ENCODE measurements around the gene LRRC75B.
"Not testable (repeated sequence)": the region's sequence is repeated elsewhere in the genome, so short reads cannot be mapped to it uniquely, and the experiment has no call there.

LRRC75B gene

DNA sequence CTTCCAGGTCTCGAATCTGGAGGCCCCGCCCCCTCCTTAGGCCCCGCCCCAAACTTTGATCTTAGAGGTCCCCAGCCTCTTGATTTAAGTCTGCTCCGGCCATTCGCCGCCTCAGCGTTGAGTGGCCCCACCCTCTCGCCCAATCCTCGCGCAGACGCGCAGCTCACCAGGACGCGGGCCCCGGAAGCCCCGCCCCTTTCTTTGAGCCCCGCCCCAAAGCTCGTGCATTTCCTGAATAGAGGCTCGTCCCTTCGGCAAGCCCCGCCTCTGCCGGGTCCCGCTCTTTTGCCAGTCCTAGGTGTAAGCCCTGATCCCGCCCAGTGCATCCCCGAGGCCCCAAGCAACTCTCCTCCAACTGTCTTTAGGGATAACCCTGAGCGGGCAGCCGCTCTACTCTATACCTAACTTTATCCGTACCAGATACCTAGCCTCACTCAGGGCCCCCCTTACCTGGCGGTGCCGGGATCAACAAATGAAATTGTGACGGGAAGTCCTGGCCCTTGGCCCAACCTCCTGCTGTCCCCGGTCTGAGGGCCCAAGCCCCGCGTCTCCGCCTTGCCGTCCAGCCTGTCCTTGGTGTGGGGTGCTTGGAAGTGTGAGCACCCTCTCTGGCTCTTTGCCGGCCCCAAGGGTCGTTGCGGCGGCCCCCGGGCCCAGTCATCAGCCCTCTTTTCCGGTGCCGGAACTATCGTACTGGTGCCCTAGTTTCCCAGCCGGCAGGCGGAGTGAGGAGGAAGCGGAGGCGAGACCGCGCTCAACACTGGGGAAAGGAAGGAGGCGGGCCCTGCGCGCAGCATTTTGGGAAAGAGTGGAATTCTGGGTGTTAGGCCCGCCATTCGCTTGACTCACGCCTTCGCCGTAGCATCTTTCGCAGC lies 37.5 kb downstream of the LRRC75B start, which contains the start of gene SNRPD3:
SNRPD3 (plus strand) TSS at position 835 of the 875 bp plus-strand sequence. CDS start 1,676 bp downstream, outside the sequence.
- DNase-seq (ENCODE audit: low read depth in 1 of 2, low spot score in 1 of 2), result peak; percentile 99 to 100

DNA sequence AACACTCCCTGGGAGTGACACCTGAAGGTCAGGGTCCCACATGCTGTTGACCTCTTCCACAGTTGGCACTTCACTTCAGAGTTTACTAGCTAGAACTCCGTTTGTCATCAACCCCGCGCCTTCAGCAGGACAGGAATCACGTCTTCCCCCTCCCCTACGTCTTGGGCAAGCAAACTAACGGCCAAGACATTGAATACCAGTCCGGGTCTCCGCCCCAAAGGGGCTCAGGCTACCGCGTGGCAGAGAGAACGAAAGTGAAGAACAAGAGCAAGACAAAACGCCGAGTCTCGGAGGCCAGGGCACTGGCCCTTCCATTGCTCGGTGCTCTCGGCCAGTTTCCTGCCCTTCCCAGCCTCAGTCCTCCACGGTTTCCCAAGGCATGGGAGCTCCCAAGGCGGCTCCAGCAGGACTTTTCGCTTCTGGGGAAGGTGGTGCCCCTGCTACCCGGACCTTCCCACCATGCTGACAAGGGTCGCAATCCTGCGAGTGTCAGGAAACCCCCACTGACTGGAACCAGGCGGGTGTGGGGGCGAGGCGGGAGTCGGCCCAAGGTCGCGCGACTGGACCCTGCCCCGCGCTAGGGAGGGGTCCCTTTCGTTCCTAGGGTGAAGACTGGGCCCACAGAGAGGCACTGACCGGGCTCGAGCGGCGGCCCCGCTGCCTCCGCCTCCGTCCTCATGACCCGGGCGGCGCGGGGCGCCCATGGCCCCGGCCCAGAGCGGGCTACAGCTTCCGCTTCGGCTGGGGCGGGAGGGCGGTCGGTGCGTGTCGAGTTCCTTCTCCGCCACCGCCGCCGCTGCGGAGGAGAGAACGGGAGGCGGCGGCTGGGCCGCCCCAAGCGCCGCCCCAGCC lies 38.3 kb downstream of the LRRC75B start, which contains the start of gene GUCD1:
GUCD1 (minus strand) TSS at position 826 of the 852 bp plus-strand sequence; CDS start at position 679, 147 bp downstream.
- DNase-seq (ENCODE audit: low read depth in 1 of 2, low spot score in 1 of 2), result no peak

DNA sequence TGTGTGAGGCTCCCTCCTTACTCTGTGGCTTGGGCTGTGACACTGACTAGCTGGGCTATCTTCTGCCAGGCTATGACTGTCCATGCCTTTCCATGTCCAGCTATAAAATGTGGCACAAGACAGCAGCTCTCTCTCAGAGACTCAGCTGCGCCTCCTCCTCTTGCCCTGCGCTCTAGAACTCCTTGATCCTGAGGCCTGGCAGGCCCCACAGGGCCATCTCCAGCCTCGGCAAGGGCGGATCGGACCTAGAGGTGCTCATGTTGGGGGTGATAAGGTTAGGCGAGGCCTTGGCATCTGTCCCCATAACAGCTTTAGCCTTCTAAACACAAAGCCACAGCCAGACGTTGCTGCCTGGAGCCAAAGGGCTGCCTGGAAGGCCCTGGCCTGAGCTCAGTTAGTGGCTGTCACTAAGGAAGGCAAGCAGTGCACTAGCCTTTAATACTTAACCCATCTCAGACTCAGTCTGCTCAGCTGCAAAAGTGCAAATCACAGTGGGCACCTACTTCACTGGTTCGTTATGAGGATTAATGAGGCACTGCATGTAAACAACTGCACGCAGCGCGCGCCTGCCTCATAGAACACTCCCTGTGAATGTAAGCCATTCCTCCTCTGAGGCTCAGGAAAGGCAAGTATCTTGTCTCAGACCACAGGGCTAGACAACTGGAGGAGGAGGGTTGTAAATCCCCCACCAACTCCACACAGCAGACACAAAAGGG lies 39.1 kb downstream of the LRRC75B start:
- no peak for DNase-seq (ENCODE audit: low read depth in 1 of 2, low spot score in 1 of 2)

- DNase-seq (ENCODE audit: low read depth in 1 of 2, low spot score in 1 of 2), result not testable (repeated sequence)
Measured at GRCh38 chr22:24552503-24553286, 40.2 kb downstream of the LRRC75B start.

GRCh38 chr22:24550902-24551435 lies 41.9 kb downstream of the LRRC75B start:
- DNase-seq (ENCODE audit: low read depth in 1 of 2, low spot score in 1 of 2), result no peak

GRCh38 chr22:24550028-24550901 lies 42.6 kb downstream of the LRRC75B start:
- no peak for DNase-seq (ENCODE audit: low read depth in 1 of 2, low spot score in 1 of 2)

DNA sequence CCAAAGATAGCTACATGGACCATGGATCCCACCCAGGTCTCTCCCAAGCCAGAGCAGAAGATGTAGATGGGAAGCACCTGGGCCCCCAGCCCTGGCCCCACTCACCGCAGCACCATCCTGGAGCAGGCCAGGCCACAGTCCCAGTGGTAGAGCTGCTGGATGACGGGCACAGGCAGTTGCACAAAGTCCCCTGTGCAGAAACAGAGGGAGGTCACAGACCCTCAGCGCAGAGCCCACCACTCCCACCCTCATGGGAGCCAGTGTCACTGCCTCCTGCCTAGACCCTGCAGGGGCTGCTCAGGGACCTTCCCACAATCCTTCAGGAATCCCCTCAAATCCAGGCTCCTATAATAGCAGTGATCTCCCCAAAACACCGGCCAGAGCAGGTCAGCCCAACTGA lies 44.1 kb downstream of the LRRC75B start:
- DNase-seq (ENCODE audit: low read depth in 1 of 2, low spot score in 1 of 2), result no peak

GRCh38 chr22:24543679-24544243 lies 49.1 kb downstream of the LRRC75B start:
- DNase-seq (ENCODE audit: low read depth in 1 of 2, low spot score in 1 of 2), result no peak

- DNase-seq (ENCODE audit: low read depth in 1 of 2, low spot score in 1 of 2), result no peak
Measured at GRCh38 chr22:24543185-24543601, 49.7 kb downstream of the LRRC75B start.

GRCh38 chr22:24542641-24543040 lies 50.2 kb downstream of the LRRC75B start:
- no peak for DNase-seq (ENCODE audit: low read depth in 1 of 2, low spot score in 1 of 2)

DNA sequence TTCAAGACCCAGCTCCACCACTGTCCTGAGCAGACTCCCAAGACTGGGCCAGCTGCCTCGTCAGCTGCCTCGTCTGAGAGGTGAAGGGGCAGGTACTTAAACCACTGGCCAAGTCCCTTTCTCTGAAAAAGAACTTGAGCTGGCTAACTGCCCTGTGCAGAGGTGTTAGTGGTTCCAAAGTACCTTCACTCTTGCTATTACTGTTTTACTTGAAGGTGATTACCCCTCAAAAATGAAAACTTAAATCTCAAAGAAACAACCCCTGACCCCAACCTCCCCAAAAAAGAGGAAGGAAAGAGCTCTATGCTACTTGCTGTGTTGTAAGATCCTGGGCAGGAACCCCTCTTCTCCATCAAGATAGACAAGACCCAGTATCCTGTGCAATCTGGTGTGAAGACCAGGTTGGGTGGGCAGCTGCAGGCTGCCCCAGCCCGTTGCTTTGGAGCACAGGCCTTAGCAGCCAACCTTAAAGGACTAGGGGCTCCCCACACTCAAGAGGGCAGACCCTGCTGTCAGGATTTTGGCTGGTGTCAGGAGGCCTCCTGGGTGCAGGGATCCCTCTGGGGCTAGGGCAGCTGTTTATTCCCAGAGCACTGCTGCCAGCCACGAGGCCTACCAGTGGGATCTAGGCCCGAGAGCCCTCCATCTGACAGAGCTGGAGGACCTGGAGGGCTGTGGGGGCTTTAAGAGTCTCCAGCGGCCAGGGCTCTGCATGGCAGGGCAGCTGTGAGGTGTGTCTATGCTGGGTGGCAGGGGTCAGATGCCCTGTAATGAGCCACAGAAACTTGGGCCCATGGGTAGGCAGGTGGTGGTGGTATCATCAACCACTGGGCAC lies 51.0 kb downstream of the LRRC75B start:
- no peak for DNase-seq (ENCODE audit: low read depth in 1 of 2, low spot score in 1 of 2)

- DNase-seq (ENCODE audit: low read depth in 1 of 2, low spot score in 1 of 2), result no peak
Measured at GRCh38 chr22:24540470-24540869, 52.4 kb downstream of the LRRC75B start.

GRCh38 chr22:24536089-24536488 lies 56.8 kb downstream of the LRRC75B start:
- no peak for DNase-seq (ENCODE audit: low read depth in 1 of 2, low spot score in 1 of 2)
